SU-DHL-6 (cell line): ENCODE measurements around the gene SH2B2.

Experiments
- CTCF ChIP-seq: fragments of 200-600 bp; sonication (generic); IDR thresholded peaks from one replicate; pipeline ENCODE4 v1.5.1; 2017; ENCODE audit warnings: antibody characterized with exemption, mild to moderate bottlenecking, low read length, moderate library complexity; ENCODE audit not compliant: insufficient read depth, poor library complexity, severe bottlenecking
- EZH2phosphoT487 ChIP-seq: fragments of 200-600 bp; sonication (generic), shearing (Covaris generic); conservative IDR thresholded peaks from 2 replicates; pipeline ENCODE4 v1.6.1; 2018; ENCODE audit warnings: mild to moderate bottlenecking, antibody characterized with exemption, low read length, moderate library complexity, mixed read lengths

- TF ChIP-seq CTCF = no peak
- no peak for TF ChIP-seq EZH2phosphoT487
Observed at GRCh38 chr7:102310414-102310815, 23.7 kb downstream of the SH2B2 start.
